AG04450 (cell line): ENCODE measurements around the gene P2RY8. TPM values are rescaled to one million over a fixed set of nuclear protein-coding genes. Genes with fewer than 3 reads are reported as not detected.
"Not testable (repeated sequence)": the region's sequence is repeated elsewhere in the genome, so short reads cannot be mapped to it uniquely, and the experiment has no call there.

Experiments used
- CTCF ChIA-PET: fragments of 300-600, 350-600 bp; formaldehyde crosslinking; extraction: SDS; loops from one replicate; lab custom pipeline; 2022; ENCODE audit warnings: antibody characterized with exemption, inconsistent platforms; lab: Charles Lee
- POLR2A ChIA-PET: fragments of 350-600 bp; formaldehyde crosslinking; extraction: SDS; loops from one replicate; lab custom pipeline; 2021; ENCODE audit warnings: antibody characterized with exemption, inconsistent platforms; lab: Yijun Ruan, JAX
- DNase-seq: peaks from one replicate; pipeline ENCODE4 v3.0.0-alpha.2; 2011; ENCODE audit warnings: low read depth, low spot score
- H3K27ac ChIP-seq: one replicate; pipeline ENCODE4 v1.5.1; 2012; ENCODE audit warnings: low read depth, low read length, control low read depth
- H3K27me3 ChIP-seq: one replicate; pipeline ENCODE4 v1.6.0; 2012; ENCODE audit warnings: low read length; ENCODE audit not compliant: control insufficient read depth, insufficient read depth
- H3K4me3 ChIP-seq: 2 replicates; pipeline ENCODE4 v1.5.1; 2011; ENCODE audit warnings: mild to moderate bottlenecking, low read depth, low read length, control low read depth
- H3K9me3 ChIP-seq: 2 replicates; pipeline ENCODE4 v1.5.1; 2012; ENCODE audit warnings: low read length; ENCODE audit not compliant: control insufficient read depth, insufficient read depth
- polyA plus RNA-seq: library from polyadenylated mRNA; depleted of rRNA; stranded (reverse); fragments of >200 nt; gene quantifications from 2 replicates; pipeline ENCODE4 v1.2.3, GENCODE V29; 2011
- TF ChIP-seq, protein P1 (sequence below): IDR thresholded peaks from 2 replicates; pipeline ENCODE4 v1.5.1; 2011; ENCODE audit warnings: low read depth, low read length, control low read depth, inconsistent platforms

P2RY8 gene
- polyA plus RNA-seq, 1 experiment, result not detected

DNA sequence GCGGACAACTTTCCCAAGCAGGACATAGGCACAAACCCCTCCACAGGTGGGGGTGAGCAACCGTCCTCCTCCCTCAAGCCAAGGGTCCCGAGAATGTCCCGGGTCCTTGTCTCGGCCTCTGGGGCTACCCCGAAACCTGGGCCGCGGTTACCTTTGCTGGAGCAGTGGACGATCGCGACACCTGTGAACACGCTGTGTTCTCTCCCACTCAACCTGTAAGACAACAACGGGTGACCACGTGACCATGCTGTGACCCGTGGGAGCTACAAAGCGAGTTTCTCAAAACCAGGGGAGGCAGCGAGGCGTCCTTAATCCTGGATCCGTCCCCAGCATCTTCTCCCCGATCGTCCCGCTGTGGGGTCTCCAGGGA is 102.1 kb downstream of the P2RY8 start:
- TF ChIP-seq, protein P1, sequence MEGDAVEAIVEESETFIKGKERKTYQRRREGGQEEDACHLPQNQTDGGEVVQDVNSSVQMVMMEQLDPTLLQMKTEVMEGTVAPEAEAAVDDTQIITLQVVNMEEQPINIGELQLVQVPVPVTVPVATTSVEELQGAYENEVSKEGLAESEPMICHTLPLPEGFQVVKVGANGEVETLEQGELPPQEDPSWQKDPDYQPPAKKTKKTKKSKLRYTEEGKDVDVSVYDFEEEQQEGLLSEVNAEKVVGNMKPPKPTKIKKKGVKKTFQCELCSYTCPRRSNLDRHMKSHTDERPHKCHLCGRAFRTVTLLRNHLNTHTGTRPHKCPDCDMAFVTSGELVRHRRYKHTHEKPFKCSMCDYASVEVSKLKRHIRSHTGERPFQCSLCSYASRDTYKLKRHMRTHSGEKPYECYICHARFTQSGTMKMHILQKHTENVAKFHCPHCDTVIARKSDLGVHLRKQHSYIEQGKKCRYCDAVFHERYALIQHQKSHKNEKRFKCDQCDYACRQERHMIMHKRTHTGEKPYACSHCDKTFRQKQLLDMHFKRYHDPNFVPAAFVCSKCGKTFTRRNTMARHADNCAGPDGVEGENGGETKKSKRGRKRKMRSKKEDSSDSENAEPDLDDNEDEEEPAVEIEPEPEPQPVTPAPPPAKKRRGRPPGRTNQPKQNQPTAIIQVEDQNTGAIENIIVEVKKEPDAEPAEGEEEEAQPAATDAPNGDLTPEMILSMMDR, result no peak
- ChIA-PET CTCF (no interaction called here), POLR2A (no interaction called here)
- Histone ChIP-seq H3K9me3 (no peaks in the 10 kb centered on the region; the same call in 1 of the 2 replicates), H3K27ac (no peak overlapping the region), H3K27me3 (no peaks in the 10 kb centered on the region), H3K4me3 (no peak overlapping the region)
- DNase-seq, result no peak

GRCh38 chrX:1433646-1434357 is 103.2 kb downstream of the P2RY8 start:
- DNase-seq, result no peak
- H3K4me3 ChIP-seq, result no peak overlapping the region
- no peak overlapping the region for H3K27ac ChIP-seq
- H3K27me3 ChIP-seq, result no peaks in the 10 kb centered on the region
- ChIA-PET CTCF (no interaction called here), POLR2A (no interaction called here)
- no peaks in the 10 kb centered on the region; the same call in 1 of the 2 replicates for H3K9me3 ChIP-seq
- TF ChIP-seq, protein P1, result no peak

GRCh38 chrX:1430451-1430850 is 106.5 kb downstream of the P2RY8 start:
- CTCF ChIA-PET, result no interaction called here
- H3K9me3 ChIP-seq, result peaks cover 5% of the 10 kb centered on the region; the same call in 1 of the 2 replicates
- POLR2A ChIA-PET, result no interaction called here
- no peak overlapping the region for H3K27ac ChIP-seq
- no peaks in the 10 kb centered on the region for H3K27me3 ChIP-seq
- DNase-seq, result no peak
- TF ChIP-seq, protein P1, result no peak
- H3K4me3 ChIP-seq, result no peak overlapping the region

DNA sequence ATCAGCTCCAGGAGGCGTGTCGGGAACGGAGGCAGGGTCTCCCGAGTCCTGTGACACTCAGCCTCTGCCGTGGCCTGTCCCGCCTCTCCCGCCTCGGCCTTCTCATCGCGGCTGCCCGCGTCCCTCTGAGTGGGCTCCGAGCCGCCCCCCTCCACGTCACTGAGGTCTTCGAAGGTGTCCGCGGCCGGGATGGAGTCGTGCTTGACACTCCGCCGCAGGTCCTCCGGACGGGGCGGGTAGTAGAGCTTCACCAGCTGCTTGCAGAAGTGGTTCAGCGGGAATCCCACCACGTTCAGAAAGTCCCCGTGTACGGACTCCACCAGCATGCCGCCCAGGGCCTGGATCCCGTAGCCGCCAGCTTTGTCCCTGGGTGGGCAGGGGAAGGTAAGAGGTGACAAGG is 109.2 kb downstream of the P2RY8 start:
- POLR2A ChIA-PET, result no interaction called here
- no peak for DNase-seq
- Histone ChIP-seq H3K27ac (no peak overlapping the region), H3K9me3 (peaks cover 11% of the 10 kb centered on the region), H3K4me3 (no peak overlapping the region), H3K27me3 (no peaks in the 10 kb centered on the region)
- TF ChIP-seq, protein P1, result no peak
- CTCF ChIA-PET, result no interaction called here

- H3K27me3 ChIP-seq, POLR2A ChIA-PET, CTCF ChIA-PET, H3K27ac ChIP-seq, DNase-seq, H3K4me3 ChIP-seq: not testable (repeated sequence)
- peaks cover 25% of the 10 kb centered on the region for H3K9me3 ChIP-seq
Measured at GRCh38 chrX:1426321-1426720, 110.7 kb downstream of the P2RY8 start.
